Fibroblast of pulmonary artery (primary cell): ENCODE data around the gene PRKAA2.

Source experiments
- DNase-seq: peaks from one replicate; pipeline ENCODE4 v3.0.0-alpha.2; 2010; ENCODE audit warnings: low read depth
- H3K4me3 ChIP-seq: replicated peaks from 2 replicates; pipeline ENCODE4 v1.5.1; 2011; ENCODE audit warnings: low read depth, mild to moderate bottlenecking, control low read depth, low read length, moderate library complexity
- CTCF ChIP-seq: IDR thresholded peaks from 2 replicates; pipeline ENCODE4 v1.5.1; 2011; ENCODE audit warnings: mild to moderate bottlenecking, control low read depth, low read length, inconsistent platforms; ENCODE audit errors: missing control alignments

Gene PRKAA2

GRCh38 chr1:56712150-56712549 lies 67.0 kb downstream of the PRKAA2 start:
- TF ChIP-seq CTCF: no peak
- no peak overlapping the region for H3K4me3 ChIP-seq
- DNase-seq: no peak

GRCh38 chr1:56713112-56713511 lies 68.0 kb downstream of the PRKAA2 start:
- TF ChIP-seq CTCF: no peak
- no peak for DNase-seq
- no peak overlapping the region for H3K4me3 ChIP-seq

- no peak overlapping the region for H3K4me3 ChIP-seq
- no peak for TF ChIP-seq CTCF
- no peak for DNase-seq
These were observed 70.0 kb downstream of the PRKAA2 start for GRCh38 chr1:56715156-56715555.

GRCh38 chr1:56719171-56719570 lies 74.1 kb downstream of the PRKAA2 start:
- TF ChIP-seq CTCF: no peak
- DNase-seq: no peak
- H3K4me3 ChIP-seq: no peak overlapping the region

- DNase-seq: no peak
- TF ChIP-seq CTCF: no peak
- no peak overlapping the region for H3K4me3 ChIP-seq
These were observed 81.6 kb downstream of the PRKAA2 start for GRCh38 chr1:56726706-56727105.

- no peak for TF ChIP-seq CTCF
- H3K4me3 ChIP-seq: no peak overlapping the region
- DNase-seq: no peak
These were observed 83.8 kb downstream of the PRKAA2 start for GRCh38 chr1:56728964-56729363.

- TF ChIP-seq CTCF: no peak
- no peak overlapping the region for H3K4me3 ChIP-seq
These were observed 100.1 kb downstream of the PRKAA2 start for GRCh38 chr1:56745231-56745630.

More at GRCh38 chr1:56745231-56745630, 100.1 kb downstream of the PRKAA2 start:
- DNase-seq: no peak
